HK-2 (cell line): ENCODE results near the gene RNF5.
"Not testable (repeated sequence)": the region's sequence is repeated elsewhere in the genome, so short reads cannot be mapped to it uniquely, and the experiment has no call there.

Source experiments
- DNase-seq: peaks from one replicate; pipeline ENCODE4 v3.0.0-alpha.2; 2018; ENCODE audit not compliant: unreplicated experiment

Gene RNF5

DNA sequence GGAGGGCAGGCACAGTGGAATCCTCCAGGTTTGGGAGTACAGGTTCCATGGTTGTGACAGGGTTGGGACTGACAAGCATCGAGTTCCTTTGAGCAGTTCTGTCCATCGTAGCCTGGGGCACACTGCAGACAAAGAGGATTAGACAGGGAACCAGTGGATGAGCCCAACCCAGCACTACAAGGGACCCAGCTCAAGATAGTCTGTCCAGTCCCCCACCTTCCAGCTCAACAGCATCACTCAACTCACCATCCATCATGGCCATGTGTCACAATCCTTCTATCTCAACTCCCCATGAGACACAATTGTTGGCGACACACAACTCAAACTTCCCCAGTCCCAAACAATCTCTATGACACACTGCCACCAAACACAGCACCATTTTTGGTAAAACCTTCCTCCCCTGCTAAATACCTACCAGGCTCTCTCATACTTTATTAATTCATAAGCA lies 26.1 kb downstream of the RNF5 start:
- no peak for DNase-seq

DNA sequence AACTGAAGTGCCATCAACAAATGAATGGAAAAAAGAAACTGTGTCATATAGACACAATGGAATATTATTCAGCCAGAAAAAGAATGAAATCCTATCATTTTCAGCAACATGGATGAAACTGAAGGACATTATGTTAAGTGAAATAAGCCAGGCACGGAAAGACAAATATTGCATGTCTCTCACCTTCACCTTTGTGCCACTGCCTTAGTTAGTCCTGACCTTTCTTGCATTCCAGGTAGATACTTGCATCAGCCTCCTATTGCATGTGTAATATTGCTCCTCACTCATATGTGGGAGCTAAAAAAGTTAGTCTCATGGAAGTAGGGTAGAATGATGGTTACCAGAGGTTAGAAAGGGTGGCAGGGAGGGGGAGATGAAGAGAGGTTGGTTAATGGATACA lies 30.8 kb downstream of the RNF5 start:
- DNase-seq = no peak

DNA sequence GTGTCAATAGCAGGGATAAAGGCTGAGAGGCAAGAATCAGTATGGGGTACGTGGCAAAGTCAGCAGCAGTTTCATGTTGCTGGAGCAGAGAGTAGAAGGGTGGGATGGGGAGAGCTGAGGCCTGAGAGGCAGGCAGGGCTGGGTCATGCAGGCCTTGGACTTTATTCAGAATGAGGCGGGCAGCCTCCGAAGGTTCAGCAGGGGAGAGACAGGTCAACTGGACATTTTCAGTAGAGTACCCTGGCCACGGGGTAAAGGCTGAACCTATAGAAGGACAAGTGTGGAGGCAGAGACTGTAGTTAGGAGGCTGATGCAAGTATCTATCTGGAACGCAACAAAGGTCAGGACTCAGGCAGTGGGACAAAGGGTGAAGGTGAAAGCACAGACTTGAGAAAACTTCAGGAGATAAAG lies 32.0 kb downstream of the RNF5 start:
- DNase-seq = no peak

DNA sequence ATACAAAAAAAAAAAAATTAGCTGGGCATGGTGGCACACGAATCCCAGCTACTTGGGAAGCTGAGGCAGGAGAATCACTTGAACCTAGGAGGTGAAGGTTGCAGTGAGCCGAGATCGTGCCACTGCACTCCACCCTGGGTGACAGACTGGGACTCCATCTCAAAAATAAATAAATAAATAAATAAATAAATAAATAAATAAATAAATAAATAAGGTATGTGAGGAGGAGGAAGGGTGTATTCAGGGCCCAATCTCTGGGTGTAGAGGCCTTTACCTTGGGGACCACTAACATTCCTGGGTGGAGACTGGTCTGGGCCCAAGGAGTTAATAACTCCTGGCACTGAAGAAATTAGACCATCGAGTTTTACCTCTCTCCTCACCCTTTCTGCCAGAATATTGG lies 33.2 kb downstream of the RNF5 start:
- not testable (repeated sequence) for DNase-seq

DNA sequence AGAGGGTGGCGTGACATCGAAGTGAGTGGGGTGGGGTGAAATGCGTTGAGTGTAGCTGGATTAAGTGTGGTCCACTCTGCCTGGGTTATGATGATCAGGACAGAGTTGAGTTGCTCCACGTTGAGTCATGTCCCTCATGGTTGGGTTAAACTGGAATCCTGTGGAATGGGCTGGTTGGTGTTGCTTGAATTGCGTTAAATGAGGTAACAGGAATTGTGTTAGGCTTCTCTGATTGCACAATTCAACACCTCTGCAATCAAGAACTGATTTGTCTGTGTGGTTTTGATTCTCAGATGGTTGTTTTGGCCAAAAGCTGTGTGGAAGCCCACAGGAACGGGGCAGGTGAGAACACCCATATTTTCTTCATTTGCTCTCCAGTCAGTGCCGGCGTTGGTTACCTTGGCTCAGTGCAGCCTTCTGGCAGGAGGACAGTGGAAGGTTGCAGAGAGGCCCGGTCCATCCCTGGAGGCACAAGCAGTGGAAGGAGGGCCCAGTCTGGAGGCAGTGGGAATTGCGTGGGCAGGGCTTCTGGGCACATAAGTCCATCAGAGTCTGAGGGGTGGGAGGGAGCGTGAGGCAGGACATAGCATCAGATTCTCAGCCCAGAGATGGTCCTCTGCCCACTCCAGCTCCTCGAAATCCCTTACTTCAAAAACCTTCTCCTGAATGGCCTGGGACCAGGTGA lies 34.0 kb downstream of the RNF5 start:
- DNase-seq = no peak

DNA sequence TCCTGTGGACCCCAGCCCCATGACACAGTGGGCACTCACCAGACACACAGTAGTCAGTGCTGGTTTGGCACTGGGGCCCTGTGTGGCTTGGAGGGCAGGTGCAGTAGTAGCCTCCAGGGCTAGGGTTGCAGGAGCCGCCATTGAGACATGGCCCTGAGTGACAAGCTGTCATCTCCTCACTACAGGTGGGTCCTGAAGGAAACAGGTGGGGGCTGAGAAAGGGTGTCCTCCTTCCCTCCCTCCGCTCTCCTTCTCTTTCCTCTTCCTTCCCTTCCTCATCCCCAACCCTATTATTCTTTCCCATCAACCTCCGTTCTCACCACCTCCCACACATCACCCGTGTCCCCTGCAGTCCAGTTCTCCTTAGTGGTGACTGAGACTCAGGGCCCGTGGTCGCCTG lies 35.4 kb downstream of the RNF5 start:
- no peak for DNase-seq

DNA sequence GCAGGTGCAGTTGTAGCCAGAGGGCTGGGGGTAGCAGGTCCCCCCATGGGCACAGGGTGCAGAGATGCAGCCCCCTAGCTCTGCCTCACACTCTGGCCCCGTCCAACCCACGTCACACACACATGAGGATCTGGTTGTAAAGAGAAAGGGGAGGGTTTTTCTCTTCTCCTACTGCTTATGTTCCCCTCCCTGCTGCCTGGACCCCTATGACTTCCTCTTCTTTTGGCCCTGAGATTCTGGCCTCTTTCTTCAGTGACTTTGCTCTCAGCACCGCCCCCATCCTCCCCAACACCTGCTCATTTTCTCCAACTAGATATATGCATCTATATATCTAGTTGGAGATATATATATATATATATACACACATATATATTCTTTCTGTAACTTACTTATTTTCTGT lies 35.9 kb downstream of the RNF5 start:
- no peak for DNase-seq

DNA sequence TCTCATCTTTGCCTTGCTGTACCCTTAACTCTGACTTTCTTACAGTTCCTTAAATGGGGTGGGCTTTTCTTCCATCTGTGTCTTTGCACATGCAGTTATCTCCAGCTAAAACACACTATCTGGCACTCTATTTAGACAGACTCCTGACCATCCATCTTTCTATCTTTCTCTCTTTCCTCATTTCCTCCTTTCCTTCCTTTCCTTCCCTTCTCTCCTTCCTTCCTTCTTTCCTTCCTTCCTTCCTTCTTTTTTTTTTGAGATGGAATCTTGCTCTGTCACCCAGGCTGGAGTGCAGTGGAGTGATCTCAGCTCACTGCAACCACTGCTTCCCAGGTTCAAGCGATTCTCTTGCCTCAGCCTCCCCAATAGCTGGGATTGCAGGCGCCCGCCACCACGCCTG lies 37.4 kb downstream of the RNF5 start:
- no peak for DNase-seq

DNA sequence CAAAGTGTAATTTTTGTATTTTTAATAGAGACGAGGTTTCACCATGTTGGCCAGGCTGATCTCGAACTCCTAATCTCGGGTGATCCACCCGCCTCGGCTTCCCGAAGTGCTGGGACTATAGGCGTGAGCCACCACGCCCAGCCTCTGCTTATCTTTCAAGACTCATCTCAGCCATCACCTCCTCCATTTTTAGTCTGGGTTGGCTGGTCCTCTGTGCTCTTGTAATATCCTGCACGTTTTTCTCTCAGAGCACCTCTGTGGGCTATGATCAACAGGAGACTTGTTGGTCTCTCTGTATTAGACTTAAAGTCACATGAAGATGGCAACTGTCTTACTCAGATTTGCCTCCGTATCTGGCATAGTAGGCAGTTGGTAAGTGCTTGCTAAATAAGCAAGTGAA lies 38.1 kb downstream of the RNF5 start:
- DNase-seq = no peak

DNA sequence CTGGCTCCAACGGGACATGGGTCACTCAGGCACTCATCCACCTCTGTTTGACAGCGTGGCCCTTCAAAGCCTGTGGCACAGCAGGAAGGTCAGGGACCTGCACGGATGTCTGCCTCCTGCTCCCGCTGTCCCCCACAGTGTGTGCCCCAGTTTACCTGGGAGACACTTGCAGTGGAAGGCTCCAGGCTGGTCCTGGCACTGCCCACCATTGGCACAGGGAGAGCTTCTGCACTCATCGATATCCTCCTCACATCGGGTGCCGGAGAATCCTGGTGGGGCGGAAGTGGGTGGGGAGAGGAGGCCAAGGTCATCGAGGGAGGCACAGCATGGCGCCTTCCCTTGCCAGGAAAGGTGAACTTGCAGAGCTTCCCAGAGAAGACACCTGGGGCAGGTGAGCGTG lies 38.8 kb downstream of the RNF5 start:
- no peak for DNase-seq

DNA sequence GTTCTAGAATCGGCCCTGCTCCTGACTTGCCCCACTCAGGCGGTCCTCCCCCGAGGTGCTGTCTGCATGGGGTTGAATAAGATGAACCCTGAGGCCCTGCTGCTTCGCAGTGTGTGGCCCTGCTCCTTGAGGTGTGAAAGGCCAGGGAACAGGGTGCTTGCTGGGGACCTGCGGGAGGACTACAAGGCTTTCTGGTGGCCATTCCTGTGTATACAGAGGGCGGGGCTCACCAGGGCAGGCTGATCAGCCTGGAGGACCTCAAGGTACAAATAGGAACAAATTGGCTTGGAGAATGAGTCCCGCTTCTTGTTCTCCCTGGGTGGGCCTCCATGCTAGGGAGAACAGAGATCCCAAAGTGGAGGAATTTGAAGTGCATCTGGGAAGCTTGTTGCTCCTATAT lies 40.0 kb downstream of the RNF5 start:
- no peak for DNase-seq

DNA sequence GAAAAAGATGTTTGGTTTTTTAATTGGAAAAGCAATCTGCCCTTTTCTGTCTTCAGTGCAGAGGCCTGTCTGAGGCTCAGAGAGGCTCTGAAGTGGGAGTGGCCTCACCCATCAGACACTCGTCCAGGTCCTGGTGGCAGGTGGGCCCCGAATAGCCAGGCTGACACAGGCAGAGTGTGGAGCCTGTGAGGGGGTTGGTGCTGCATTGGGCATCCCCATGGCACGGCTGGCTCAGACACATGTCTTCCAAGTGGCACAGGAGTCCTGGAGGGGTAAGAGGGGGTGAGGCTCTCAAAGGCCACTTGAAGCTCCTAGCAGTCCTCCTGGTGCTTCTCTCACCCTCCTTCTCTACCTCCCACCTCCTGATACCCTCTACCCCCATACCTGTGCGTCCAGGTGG lies 41.8 kb downstream of the RNF5 start:
- no peak for DNase-seq

DNA sequence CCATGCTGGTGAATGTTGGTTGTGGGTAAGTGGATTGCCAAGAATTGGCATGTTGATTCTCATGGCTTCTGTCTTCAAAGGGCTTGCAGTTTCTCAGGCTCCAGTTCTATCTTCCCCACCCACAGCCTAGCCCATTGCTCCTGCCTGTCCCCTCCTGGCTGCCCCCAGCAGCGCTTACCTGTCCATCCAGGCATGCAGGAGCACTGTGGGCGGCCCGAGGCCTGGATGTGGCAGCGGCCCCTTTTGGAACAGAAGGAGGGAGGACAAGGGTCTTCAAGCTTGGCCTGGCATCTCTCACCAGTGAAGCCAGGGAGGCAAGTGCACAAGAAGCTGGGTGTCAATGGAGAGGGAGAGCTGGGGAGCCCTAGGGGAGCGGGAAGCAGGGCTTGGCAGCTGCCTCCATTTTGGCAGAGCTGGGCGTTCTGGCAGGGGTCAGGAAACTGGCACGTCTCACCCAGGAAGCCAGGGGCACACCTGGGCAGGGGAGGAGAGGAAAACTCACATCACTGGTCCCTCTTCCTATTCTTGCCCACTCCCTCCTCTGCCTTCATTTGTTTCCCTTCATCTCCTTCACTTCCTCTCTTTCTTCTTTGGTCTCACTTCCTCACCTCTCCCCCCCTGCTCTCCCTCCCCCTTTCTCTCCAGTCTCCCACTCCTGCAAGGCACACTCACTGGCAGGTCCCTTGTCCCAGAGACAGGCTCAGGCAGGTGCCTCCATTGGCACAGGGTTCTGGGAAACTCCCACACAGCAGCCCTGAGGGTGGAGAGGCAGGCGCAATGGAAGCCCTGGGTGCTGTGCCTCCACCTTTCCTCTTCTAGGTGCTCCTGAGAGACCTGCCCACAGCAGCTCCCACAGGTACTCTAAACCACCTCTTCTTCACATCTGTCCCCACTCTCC lies 44.4 kb downstream of the RNF5 start:
- no peak for DNase-seq

DNA sequence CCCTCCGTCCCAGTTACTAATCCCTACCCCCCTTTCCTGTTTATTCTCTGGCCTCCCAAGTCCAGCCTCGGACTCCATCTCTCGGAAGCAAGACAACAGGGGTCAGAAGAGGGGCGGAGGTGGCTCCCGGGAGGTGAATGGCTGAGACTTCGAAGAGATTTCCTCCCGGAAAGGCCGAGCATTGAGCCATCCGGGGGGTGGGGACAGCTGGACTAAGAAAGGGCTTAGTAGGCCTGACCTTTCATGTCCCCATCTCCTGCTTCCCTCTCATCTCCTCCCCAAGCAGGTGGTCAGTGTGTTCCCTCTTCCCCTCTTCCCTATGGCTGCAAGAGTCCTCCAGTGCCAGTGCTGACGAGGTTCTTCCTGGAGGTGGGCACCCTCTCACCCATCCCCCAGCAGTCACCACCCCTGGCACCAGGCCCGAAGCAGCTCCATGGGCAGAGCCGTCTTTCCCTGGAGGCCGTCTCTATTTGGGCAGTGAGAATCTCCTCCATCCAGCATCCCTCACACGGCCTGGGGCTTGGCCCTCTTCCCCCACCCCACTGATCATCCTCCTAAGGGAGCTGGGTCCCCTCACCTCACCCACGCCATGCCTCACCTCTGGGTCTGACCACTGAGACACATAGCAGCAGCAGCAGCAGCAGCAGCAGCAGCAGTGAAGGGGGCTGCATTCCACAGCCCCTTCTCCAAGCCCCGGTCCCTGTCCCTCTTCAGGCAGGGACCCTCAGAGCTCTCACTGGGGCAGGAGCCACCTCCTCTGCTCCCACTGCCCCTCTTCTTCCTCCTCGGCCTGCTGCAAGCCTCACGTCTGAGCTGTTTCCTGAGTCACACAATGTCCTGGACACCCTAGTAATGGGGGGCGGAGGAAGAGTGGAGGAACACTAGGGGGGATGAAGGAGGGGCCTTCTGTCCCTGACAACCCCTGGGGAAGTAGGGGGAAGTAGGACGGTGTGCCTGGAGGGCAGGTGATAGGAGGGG lies 45.3 kb downstream of the RNF5 start, which contains the start of gene NOTCH4:
TSS of gene NOTCH4 (minus strand) at position 810 of the 978 bp plus-strand sequence. CDS start at position 671, 139 bp downstream.
- DNase-seq = no peak

DNA sequence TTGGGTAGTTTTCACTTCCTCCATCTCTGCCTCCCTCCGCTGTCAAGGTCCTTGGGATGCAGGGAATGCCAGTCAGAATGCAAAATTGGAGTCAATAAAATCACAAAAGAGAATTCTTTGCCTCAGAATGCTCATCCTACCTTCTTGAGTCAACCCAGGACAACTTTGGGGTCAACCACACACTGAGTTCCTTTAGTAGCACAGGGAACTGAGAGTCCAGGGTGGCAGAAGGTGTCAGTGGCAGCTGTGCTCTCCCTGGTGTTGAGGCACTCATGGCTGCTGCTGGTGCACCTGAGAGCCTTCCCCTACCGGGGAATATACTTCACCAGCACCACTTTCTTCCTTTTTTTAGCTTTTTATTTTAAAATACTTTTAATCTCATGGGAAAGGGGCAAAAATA lies 46.5 kb downstream of the RNF5 start:
- DNase-seq = no peak

DNA sequence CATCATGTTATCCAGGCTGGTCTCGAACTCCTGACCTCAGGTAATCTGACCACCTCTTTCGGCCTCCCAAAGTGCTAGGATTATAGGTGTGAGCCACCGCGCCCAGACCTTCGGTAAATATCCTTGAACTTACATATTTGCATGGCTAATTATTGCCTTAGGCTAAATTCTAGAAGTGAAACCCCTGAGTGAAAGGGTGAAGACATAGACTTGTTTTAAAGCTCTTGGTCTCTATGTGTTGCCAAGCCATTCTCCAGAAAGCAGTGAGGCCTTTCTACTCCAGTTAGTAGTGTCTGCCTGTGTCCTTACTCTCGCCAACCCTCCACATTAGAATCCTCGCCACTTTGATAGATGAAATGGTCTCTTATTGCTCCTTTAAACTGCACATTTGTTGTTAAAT lies 48.2 kb downstream of the RNF5 start:
- DNase-seq = no peak
